ENCODE measurements around the gene IGF1R. TPM values are rescaled to one million over a fixed set of nuclear protein-coding genes. Genes with fewer than 3 reads are reported as not detected.
A peak's percentile ranks its signal among the peaks of the same experiment; 100 is the strongest.

The IGF1R gene
- total RNA-seq, 6 donors from 2014 or later = 31.0 to 142 (median 63.8) TPM

- Histone ChIP-seq H3K36me3 (no peaks in the 10 kb centered on the region), H3K4me3 (no peak overlapping the region), H3K4me1 (peaks cover 0 to 8% (median 2%) of the 10 kb centered on the region in 4 donors), H3K27me3 (no peaks in the 10 kb centered on the region), H3K9me3 (no peaks in the 10 kb centered on the region), H3K27ac (no peak overlapping the region)
- no peak for TF ChIP-seq POLR2A (IDR thresholded peaks at IDR 0.05)
- TF ChIP-seq EP300 (IDR thresholded peaks at IDR 0.05) = no peak
- no peak for TF ChIP-seq POLR2AphosphoS5 (IDR thresholded peaks at IDR 0.05)
- no peak for TF ChIP-seq CTCF (IDR thresholded peaks at IDR 0.05)
- ATAC-seq (ENCODE audit: low FRiP score in 2 of 2) = no peak
- 79 to 80% methylated on average over 8 of the region's 8 CpGs for WGBS, 2 donors
- no peak for DNase-seq
Measured at GRCh38 chr15:98812716-98813446, 164.5 kb downstream of the IGF1R start.

GRCh38 chr15:98813951-98814350, 165.6 kb downstream of the IGF1R start:
- Histone ChIP-seq H3K4me1 (peaks cover 0 to 8% (median 1%) of the 10 kb centered on the region in 4 donors), H3K27ac (no peak overlapping the region), H3K4me3 (no peak overlapping the region), H3K36me3 (no peaks in the 10 kb centered on the region), H3K27me3 (no peaks in the 10 kb centered on the region), H3K9me3 (no peaks in the 10 kb centered on the region)
- 84 to 99% methylated on average over 4 of the region's 4 CpGs for WGBS, 2 donors
- DNase-seq (no peak), ATAC-seq (ENCODE audit: low FRiP score in 2 of 2) (no peak)
- TF ChIP-seq POLR2AphosphoS5 (IDR thresholded peaks at IDR 0.05) (no peak), EP300 (IDR thresholded peaks at IDR 0.05) (no peak), CTCF (IDR thresholded peaks at IDR 0.05) (no peak), POLR2A (IDR thresholded peaks at IDR 0.05) (no peak)

- Histone ChIP-seq H3K4me3 (no peak overlapping the region), H3K9me3 (no peaks in the 10 kb centered on the region), H3K36me3 (no peaks in the 10 kb centered on the region), H3K27ac (no peak overlapping the region), H3K4me1 (no peaks in the 10 kb centered on the region), H3K27me3 (no peaks in the 10 kb centered on the region)
- no peak for DNase-seq
- WGBS, 2 donors = 82 to 91% methylated on average over 5 of the region's 5 CpGs
- no peak for TF ChIP-seq EP300 (IDR thresholded peaks at IDR 0.05)
- no peak for TF ChIP-seq POLR2A (IDR thresholded peaks at IDR 0.05)
- no peak for TF ChIP-seq POLR2AphosphoS5 (IDR thresholded peaks at IDR 0.05)
- TF ChIP-seq CTCF (IDR thresholded peaks at IDR 0.05) = no peak
- ATAC-seq (ENCODE audit: low FRiP score in 2 of 2) = no peak
Measured at GRCh38 chr15:98815207-98815606, 166.9 kb downstream of the IGF1R start.

DNA sequence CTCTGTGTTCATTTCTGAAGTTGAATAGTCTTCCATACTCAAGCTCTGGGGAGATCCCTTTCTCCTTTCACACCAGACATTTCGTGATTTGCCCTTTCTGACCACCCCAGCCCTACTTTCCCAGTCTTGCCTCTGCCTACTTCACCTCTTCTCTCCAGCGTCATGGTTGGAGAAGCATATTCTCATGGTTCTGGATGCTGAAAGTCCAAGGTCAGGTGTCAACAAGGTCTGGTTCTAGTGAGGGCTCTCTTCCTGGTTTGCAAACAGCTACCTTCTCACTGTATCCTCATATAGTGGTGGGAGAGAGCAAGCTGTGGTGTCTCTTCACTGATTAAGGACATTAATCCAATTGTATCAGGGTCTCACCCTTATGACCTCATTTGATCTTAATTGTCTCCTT, 169.4 kb downstream of the IGF1R start:
- ATAC-seq (ENCODE audit: low FRiP score in 2 of 2) (no peak), DNase-seq (no peak)
- peaks cover 0 to 6% (median 1%) of the 10 kb centered on the region in 4 donors for H3K4me1 ChIP-seq
- no peak overlapping the region for H3K27ac ChIP-seq
- H3K4me3 ChIP-seq = no peak overlapping the region
- TF ChIP-seq POLR2A (IDR thresholded peaks at IDR 0.05) (no peak), POLR2AphosphoS5 (IDR thresholded peaks at IDR 0.05) (no peak)
- no peaks in the 10 kb centered on the region for H3K36me3 ChIP-seq
- no peaks in the 10 kb centered on the region for H3K9me3 ChIP-seq
- 83 to 92% methylated on average over 2 of the region's 2 CpGs for WGBS, 2 donors
- H3K27me3 ChIP-seq = no peaks in the 10 kb centered on the region

DNA sequence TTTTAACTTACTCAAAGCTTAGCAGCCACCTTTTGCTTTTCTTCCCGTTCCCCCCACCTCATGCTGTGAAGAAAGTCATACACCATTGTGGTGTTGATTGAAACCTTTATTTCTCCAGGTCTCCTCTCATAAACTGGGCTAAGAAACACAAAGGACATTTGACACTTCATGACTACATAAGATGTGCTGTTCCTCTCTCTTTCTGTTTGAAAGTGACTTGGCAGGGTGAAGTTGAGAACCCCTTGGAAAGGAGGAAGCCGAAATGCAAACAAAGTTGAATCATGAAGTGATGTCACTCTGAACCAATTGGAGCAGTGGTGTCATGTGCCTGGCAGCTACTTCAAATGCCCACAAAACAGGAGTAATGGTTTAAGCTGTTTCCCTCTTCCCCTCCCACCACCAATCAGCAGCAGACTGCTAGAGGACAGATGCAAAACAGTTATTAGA, 174.7 kb downstream of the IGF1R start:
- peak in 1 of 2 donors; percentile 48 for DNase-seq
- peak; percentile 67 to 81 for ATAC-seq (ENCODE audit: low FRiP score in 2 of 2)
- peak overlapping the region in 2 of 4 donors; percentile 43 to 45 for H3K27ac ChIP-seq

More for the DNA sequence above, 174.7 kb downstream of the IGF1R start:
- WGBS, 2 donors = 35 to 43% methylated on average over 2 of the region's 2 CpGs
- no peak for TF ChIP-seq POLR2A (IDR thresholded peaks at IDR 0.05)
- no peak for TF ChIP-seq CTCF (IDR thresholded peaks at IDR 0.05)
- no peak for TF ChIP-seq EP300 (IDR thresholded peaks at IDR 0.05)
- TF ChIP-seq POLR2AphosphoS5 (IDR thresholded peaks at IDR 0.05) = no peak
- Histone ChIP-seq H3K9me3 (peaks cover 5 to 18% (median 7%) of the 10 kb centered on the region in 4 donors), H3K36me3 (no peaks in the 10 kb centered on the region), H3K27me3 (no peaks in the 10 kb centered on the region), H3K4me3 (no peak overlapping the region), H3K4me1 (peaks cover 0 to 27% (median 5%) of the 10 kb centered on the region in 4 donors)
